Measurements from ENCODE around the gene TRAF3IP1.

Gene TRAF3IP1

DNA sequence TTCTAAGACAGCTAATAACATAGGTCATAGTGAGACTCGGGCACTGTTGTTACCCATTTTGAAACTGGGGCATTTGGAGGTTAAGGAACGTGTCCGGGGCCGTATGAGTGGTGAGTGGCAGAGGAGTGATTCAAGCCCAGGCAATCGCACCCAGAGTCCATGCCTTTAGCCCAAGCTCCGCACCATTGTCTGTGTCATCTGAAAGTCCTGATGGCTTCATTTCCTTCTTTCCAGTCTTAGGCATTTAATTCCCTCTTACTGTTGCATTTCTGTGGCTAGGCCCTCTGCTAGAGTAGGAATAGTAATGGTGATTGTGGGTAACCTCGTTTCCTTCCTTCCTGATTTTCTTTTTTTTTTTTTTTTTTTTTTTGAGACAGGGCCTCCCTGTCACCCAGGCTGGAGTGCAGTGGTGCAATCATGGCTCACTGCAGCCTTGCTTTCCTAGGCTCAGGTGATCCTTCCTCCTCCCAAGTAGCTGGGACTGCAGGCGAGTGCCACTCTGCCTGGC is 56.6 kb downstream of the TRAF3IP1 start:
- Histone ChIP-seq H3K79me2 (ENCODE audit: control insufficient read depth, low read length) (no peaks in the 10 kb centered on the region), H4K20me1 (ENCODE audit: control insufficient read depth, insufficient read depth, low read depth, low read length) (no peaks in the 10 kb centered on the region), H3K4me2 (ENCODE audit: low read length) (no peak overlapping the region), H3K9me2 (replicated peaks; ENCODE audit: control insufficient read depth, low read length) (no peaks in the 10 kb centered on the region), H3K27ac (ENCODE audit: low read depth, low read length) (no peak overlapping the region), H3F3A (ENCODE audit: control insufficient read depth, insufficient read depth) (no peaks in the 10 kb centered on the region), H3K36me3 (ENCODE audit: control insufficient read depth, low read length) (no peaks in the 10 kb centered on the region), H3K27me3 (ENCODE audit: control insufficient read depth, low read length) (no peaks in the 10 kb centered on the region), H3K4me1 (ENCODE audit: control insufficient read depth, low read length) (peaks cover 5% of the 10 kb centered on the region; the same call in 1 of the 2 replicates), H3K9me3 (ENCODE audit: control insufficient read depth, insufficient read depth, low read length) (no peaks in the 10 kb centered on the region), H3K4me3 (ENCODE audit: low read length) (no peak overlapping the region)
- no peak for TF ChIP-seq EZH2phosphoT487 (IDR thresholded peaks at IDR 0.05; ENCODE audit: borderline replicate concordance, low read length)
- TF ChIP-seq, protein P1, sequence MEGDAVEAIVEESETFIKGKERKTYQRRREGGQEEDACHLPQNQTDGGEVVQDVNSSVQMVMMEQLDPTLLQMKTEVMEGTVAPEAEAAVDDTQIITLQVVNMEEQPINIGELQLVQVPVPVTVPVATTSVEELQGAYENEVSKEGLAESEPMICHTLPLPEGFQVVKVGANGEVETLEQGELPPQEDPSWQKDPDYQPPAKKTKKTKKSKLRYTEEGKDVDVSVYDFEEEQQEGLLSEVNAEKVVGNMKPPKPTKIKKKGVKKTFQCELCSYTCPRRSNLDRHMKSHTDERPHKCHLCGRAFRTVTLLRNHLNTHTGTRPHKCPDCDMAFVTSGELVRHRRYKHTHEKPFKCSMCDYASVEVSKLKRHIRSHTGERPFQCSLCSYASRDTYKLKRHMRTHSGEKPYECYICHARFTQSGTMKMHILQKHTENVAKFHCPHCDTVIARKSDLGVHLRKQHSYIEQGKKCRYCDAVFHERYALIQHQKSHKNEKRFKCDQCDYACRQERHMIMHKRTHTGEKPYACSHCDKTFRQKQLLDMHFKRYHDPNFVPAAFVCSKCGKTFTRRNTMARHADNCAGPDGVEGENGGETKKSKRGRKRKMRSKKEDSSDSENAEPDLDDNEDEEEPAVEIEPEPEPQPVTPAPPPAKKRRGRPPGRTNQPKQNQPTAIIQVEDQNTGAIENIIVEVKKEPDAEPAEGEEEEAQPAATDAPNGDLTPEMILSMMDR (IDR thresholded peaks at IDR 0.05; ENCODE audit: low read depth, low read length, poor library complexity, severe bottlenecking) = no peak

DNA sequence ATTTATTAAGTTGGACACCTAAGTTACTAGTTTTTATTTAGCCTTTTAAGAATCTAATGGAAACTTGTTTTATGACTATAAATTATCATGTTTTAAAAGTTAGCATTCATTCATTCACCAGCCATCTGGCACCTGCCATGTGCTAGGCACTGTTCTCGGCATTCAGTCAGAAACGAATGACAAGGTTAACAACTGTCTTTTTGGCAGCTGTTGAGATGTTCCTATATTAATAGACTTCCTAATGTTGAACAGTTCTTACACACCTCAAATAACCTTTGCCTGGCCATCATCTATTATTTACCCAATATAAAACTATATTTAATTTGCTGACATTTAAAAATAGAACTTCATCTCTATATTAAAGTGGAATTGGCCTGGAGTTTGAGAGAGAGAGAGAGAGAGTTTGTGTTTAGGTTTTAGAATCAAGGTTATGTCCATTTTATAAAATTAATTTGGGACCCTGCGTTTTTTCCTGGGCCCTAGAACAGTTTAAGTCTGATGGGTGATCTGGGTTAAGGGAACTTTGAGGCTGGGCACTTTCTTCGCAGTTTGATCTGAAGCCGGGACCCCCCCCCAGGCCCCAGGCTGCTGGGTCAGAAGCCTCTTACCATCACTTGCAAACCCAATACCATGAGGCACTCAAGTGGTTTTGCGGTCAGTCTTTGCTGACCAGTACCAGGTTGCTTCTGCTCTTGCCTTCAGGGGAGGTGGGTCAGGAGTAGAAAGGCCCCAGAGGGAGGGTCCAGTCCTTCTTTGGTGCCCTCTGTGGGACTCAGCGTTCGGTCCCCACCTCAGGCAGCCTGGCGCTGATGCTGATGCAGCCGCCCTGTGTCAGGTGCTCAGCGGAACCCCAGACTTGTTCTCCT is 58.1 kb downstream of the TRAF3IP1 start:
- Histone ChIP-seq H3K79me2 (ENCODE audit: control insufficient read depth, low read length) (no peaks in the 10 kb centered on the region), H3K9me3 (ENCODE audit: control insufficient read depth, insufficient read depth, low read length) (0 out of 2 replicates have a peak, but pooled peaks cover under 1% of the 10 kb centered on the region), H4K20me1 (ENCODE audit: control insufficient read depth, insufficient read depth, low read depth, low read length) (no peaks in the 10 kb centered on the region), H3K4me1 (ENCODE audit: control insufficient read depth, low read length) (peaks cover 5% of the 10 kb centered on the region; the same call in 1 of the 2 replicates), H3K4me3 (ENCODE audit: low read length) (no peak overlapping the region), H3K27ac (ENCODE audit: low read depth, low read length) (no peak overlapping the region), H3K4me2 (ENCODE audit: low read length) (no peak overlapping the region), H3K9me2 (replicated peaks; ENCODE audit: control insufficient read depth, low read length) (no peaks in the 10 kb centered on the region), H3K27me3 (ENCODE audit: control insufficient read depth, low read length) (no peaks in the 10 kb centered on the region), H3K36me3 (ENCODE audit: control insufficient read depth, low read length) (no peaks in the 10 kb centered on the region), H3F3A (ENCODE audit: control insufficient read depth, insufficient read depth) (no peaks in the 10 kb centered on the region)
- no peak for TF ChIP-seq EZH2phosphoT487 (IDR thresholded peaks at IDR 0.05; ENCODE audit: borderline replicate concordance, low read length)
- TF ChIP-seq, protein P1 (IDR thresholded peaks at IDR 0.05; ENCODE audit: low read depth, low read length, poor library complexity, severe bottlenecking) = no peak

DNA sequence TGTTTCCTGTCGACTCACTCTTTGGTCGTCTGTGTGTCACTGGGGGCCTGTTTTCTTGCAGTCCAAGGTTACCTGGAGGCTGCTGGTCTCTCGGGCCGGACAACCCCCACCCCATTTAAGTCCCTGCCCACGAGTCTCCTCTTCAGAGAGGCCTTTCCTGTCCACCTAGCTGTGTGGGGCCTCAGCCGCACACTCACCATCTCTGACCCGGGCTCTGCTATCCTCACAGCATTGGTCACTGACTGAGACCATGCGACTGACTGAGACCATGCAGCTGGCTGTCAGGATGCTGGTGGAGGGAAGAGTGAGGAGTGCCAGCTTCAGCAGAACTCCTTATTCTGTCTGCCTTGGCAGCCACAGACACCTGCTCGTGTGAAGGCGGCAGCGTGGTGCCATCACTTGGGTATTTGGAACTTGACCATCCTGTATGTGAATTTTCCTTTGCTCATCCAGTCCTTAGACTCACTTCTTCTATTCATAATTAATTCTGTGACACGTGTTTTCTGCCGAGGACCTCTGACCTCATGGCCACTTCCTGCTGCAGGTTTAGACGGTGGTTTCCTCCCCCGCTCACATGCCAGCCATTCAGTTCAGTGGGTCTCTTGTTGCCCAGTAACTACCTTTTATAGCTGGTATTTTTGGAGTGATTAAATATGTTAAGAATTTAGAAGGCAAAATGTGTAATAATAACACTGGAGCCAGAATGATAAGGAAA is 58.9 kb downstream of the TRAF3IP1 start:
- Histone ChIP-seq H3K79me2 (ENCODE audit: control insufficient read depth, low read length) (no peaks in the 10 kb centered on the region), H4K20me1 (ENCODE audit: control insufficient read depth, insufficient read depth, low read depth, low read length) (no peaks in the 10 kb centered on the region), H3F3A (ENCODE audit: control insufficient read depth, insufficient read depth) (no peaks in the 10 kb centered on the region), H3K36me3 (ENCODE audit: control insufficient read depth, low read length) (no peaks in the 10 kb centered on the region), H3K9me3 (ENCODE audit: control insufficient read depth, insufficient read depth, low read length) (0 out of 2 replicates have a peak, but pooled peaks cover 3% of the 10 kb centered on the region), H3K27me3 (ENCODE audit: control insufficient read depth, low read length) (no peaks in the 10 kb centered on the region), H3K4me1 (ENCODE audit: control insufficient read depth, low read length) (peaks cover 5% of the 10 kb centered on the region; the same call in 1 of the 2 replicates), H3K4me3 (ENCODE audit: low read length) (no peak overlapping the region), H3K9me2 (replicated peaks; ENCODE audit: control insufficient read depth, low read length) (no peaks in the 10 kb centered on the region), H3K4me2 (ENCODE audit: low read length) (no peak overlapping the region), H3K27ac (ENCODE audit: low read depth, low read length) (no peak overlapping the region)
- TF ChIP-seq, protein P1 (IDR thresholded peaks at IDR 0.05; ENCODE audit: low read depth, low read length, poor library complexity, severe bottlenecking) = no peak
- no peak for TF ChIP-seq EZH2phosphoT487 (IDR thresholded peaks at IDR 0.05; ENCODE audit: borderline replicate concordance, low read length)
